Sigmoid colon (tissue), 4 donors: ENCODE measurements around the gene PLXNA3.

Source experiments
- CTCF ChIP-seq, 4 experiments: fragments of 450-650 bp in 3 of 4; fragments of 200-600 bp in 1 of 4; IDR thresholded peaks; one replicate each; pipeline ENCODE4 v1.5.1; 2016 to 2019; ENCODE audit warnings: antibody characterized with exemption in 4 of 4, mild to moderate bottlenecking in 3 of 4, moderate library complexity in 2 of 4
- EP300 ChIP-seq, 4 donors: sonication (generic); formaldehyde crosslinking; IDR thresholded peaks; one replicate each; pipeline ENCODE4 v1.6.1; 2017; ENCODE audit warnings: antibody characterized with exemption in 4 of 4
- POLR2A ChIP-seq, 2 donors: fragments of 450-650 bp; IDR thresholded peaks; one replicate each; pipeline ENCODE4 v1.6.1; 2016; ENCODE audit warnings: antibody characterized with exemption in 2 of 2, mild to moderate bottlenecking in 2 of 2, moderate library complexity in 2 of 2

- TF ChIP-seq CTCF (IDR thresholded peaks at IDR 0.05): no peak
- TF ChIP-seq POLR2A (IDR thresholded peaks at IDR 0.05): no peak
- TF ChIP-seq EP300 (IDR thresholded peaks at IDR 0.05): no peak
Measured at GRCh38 chrX:154472685-154473632, 14.9 kb downstream of the PLXNA3 start.
